Uterus (tissue), 4 donors: Measurements from ENCODE around the gene DYNLT4. TPM values are rescaled to one million over a fixed set of nuclear protein-coding genes. Genes with fewer than 3 reads are reported as not detected.
"Not testable (repeated sequence)": the region's sequence is repeated elsewhere in the genome, so short reads cannot be mapped to it uniquely, and the experiment has no call there.

Experiments used
- DNase-seq, 2 donors: peaks; one replicate each; pipeline ENCODE4 v3.0.0-alpha.2; 2019 to 2020
- H3K27ac ChIP-seq, 2 donors: fragments of 200-600 bp; sonication (generic); 1 replicate in 1 of 2; 2 replicates in 1 of 2; pipeline ENCODE4 v1.5.1; 2016 to 2018
- H3K27me3 ChIP-seq, 2 donors: fragments of 200-600 bp; sonication (generic); one replicate each; pipeline ENCODE4 v1.5.1; 2018 to 2019; ENCODE audit warnings: control low read depth in 1 of 2
- H3K36me3 ChIP-seq, 2 donors: fragments of 200-600 bp; sonication (generic); one replicate each; pipeline ENCODE4 v1.5.1; 2019; ENCODE audit warnings: control low read depth in 1 of 2
- H3K4me1 ChIP-seq, 2 donors: fragments of 200-600 bp; sonication (generic); one replicate each; pipeline ENCODE4 v1.5.1; 2018 to 2019; ENCODE audit warnings: control low read depth in 1 of 2
- H3K4me3 ChIP-seq, 2 donors: fragments of 200-600 bp; sonication (generic); 1 replicate in 1 of 2; 2 replicates in 1 of 2; pipeline ENCODE4 v1.5.1; 2018 to 2019; ENCODE audit warnings: mild to moderate bottlenecking in 1 of 2
- H3K9me3 ChIP-seq, 2 donors: fragments of 200-600 bp; sonication (generic); one replicate each; pipeline ENCODE4 v1.5.1; 2019; ENCODE audit warnings: control low read depth in 1 of 2
- CTCF ChIP-seq, 4 experiments: fragments of 200-600 bp in 2 of 4; fragments of 450-650 bp in 2 of 4; sonication (generic) in 2 of 4; IDR thresholded peaks; one replicate each; pipeline ENCODE4 v1.5.1; 2016 to 2019; ENCODE audit warnings: antibody characterized with exemption in 4 of 4, mild to moderate bottlenecking in 2 of 4, moderate library complexity in 1 of 4
- POLR2A ChIP-seq, 2 donors: fragments of 450-650 bp; IDR thresholded peaks; one replicate each; pipeline ENCODE4 v1.6.1; 2016; ENCODE audit warnings: antibody characterized with exemption in 2 of 2, mild to moderate bottlenecking in 1 of 2, moderate library complexity in 1 of 2
- intact Hi-C: fragments of 100-400 bp; cut with DNase I; formaldehyde crosslinking; loops from one replicate; pipeline ENCODE4 v1.15.1; 2023; ENCODE audit warnings: low total_unique reads
- total RNA-seq, 4 donors: library from RNA; depleted of rRNA in 3 of 4; stranded (reverse); fragments of >200 nt in 3 of 4; gene quantifications; one replicate each; pipeline versions ENCODE4 v1.1.0 to v1.2.4, GENCODE V29; 2014 to 2023
- donor health status: DM: yes; HTN: yes; CAD: no.

DYNLT4 gene
- total RNA-seq, 4 donors from 2014 or later: 4.4 TPM; not detected in 3

- intact Hi-C loops: no loop called here
- Histone ChIP-seq H3K27me3 (no peaks in the 10 kb centered on the region), H3K9me3 (no peaks in the 10 kb centered on the region), H3K4me3 (peak overlapping the region; percentile 88 to 93), H3K36me3 (no peaks in the 10 kb centered on the region), H3K4me1 (no peaks in the 10 kb centered on the region), H3K27ac (peak overlapping the region; percentile 94 to 98)
- peak in 1 of 2 donors; percentile 36 for DNase-seq
- TF ChIP-seq POLR2A (IDR thresholded peaks at IDR 0.05) (no peak), CTCF (IDR thresholded peaks at IDR 0.05) (no peak)
Measured at GRCh38 chr1:44775930-44776729, 31.0 kb downstream of the DYNLT4 start.

GRCh38 chr1:44775078-44775929 lies 31.8 kb downstream of the DYNLT4 start, which contains the start of gene RPS8:
RPS8 (plus strand) TSS chr1:44775540; CDS start chr1:44775597, 57 bp downstream.
- Histone ChIP-seq H3K27me3 (no peaks in the 10 kb centered on the region), H3K4me1 (no peaks in the 10 kb centered on the region), H3K27ac (peak within 1 kb of the TSS; percentile 94 to 98), H3K9me3 (no peaks in the 10 kb centered on the region), H3K4me3 (peak within 1 kb of the TSS; percentile 88 to 93), H3K36me3 (no peaks in the 10 kb centered on the region)
- TF ChIP-seq CTCF (IDR thresholded peaks at IDR 0.05) (peak in 1 of 4 experiments; percentile 5), POLR2A (IDR thresholded peaks at IDR 0.05) (peak; percentile 88 to 95)
- intact Hi-C loops: no loop called here
- DNase-seq: peak; percentile 92 to 95

- DNase-seq, H3K9me3 ChIP-seq, H3K4me1 ChIP-seq, H3K27ac ChIP-seq, H3K27me3 ChIP-seq, H3K4me3 ChIP-seq, H3K36me3 ChIP-seq, intact Hi-C loops: not testable (repeated sequence)
Measured at GRCh38 chr1:44766421-44766820, 40.7 kb downstream of the DYNLT4 start.

- no peaks in the 10 kb centered on the region for H3K9me3 ChIP-seq
- intact Hi-C loops: no loop called here
- H3K27me3 ChIP-seq: no peaks in the 10 kb centered on the region
- no peak overlapping the region for H3K4me3 ChIP-seq
- no peaks in the 10 kb centered on the region for H3K36me3 ChIP-seq
- H3K27ac ChIP-seq: no peak overlapping the region
- H3K4me1 ChIP-seq: no peaks in the 10 kb centered on the region
- no peak for DNase-seq
- TF ChIP-seq CTCF (IDR thresholded peaks at IDR 0.05): no peak
- no peak for TF ChIP-seq POLR2A (IDR thresholded peaks at IDR 0.05)
Measured at GRCh38 chr1:44760876-44761275, 46.3 kb downstream of the DYNLT4 start.

- H3K4me3 ChIP-seq: no peak overlapping the region
- no peaks in the 10 kb centered on the region for H3K4me1 ChIP-seq
- no peaks in the 10 kb centered on the region for H3K36me3 ChIP-seq
- no peaks in the 10 kb centered on the region for H3K27me3 ChIP-seq
- TF ChIP-seq CTCF (IDR thresholded peaks at IDR 0.05) (no peak), POLR2A (IDR thresholded peaks at IDR 0.05) (no peak)
- intact Hi-C loops: no loop called here
- DNase-seq: no peak
- H3K27ac ChIP-seq: no peak overlapping the region
- H3K9me3 ChIP-seq: no peaks in the 10 kb centered on the region
Measured at GRCh38 chr1:44759077-44759476, 48.1 kb downstream of the DYNLT4 start.
